GM12872 (cell line): ENCODE results near the gene ALK.

Source experiments
- CTCF ChIP-seq: IDR thresholded peaks from 3 replicates; pipeline ENCODE4 v1.5.1; 2011; ENCODE audit warnings: low read depth, mild to moderate bottlenecking, low read length, moderate library complexity; ENCODE audit not compliant: insufficient read depth

The ALK gene

GRCh38 chr2:29871541-29871940 lies 49.8 kb downstream of the ALK start:
- no peak for TF ChIP-seq CTCF

GRCh38 chr2:29865512-29865911 lies 55.9 kb downstream of the ALK start:
- no peak for TF ChIP-seq CTCF

- no peak for TF ChIP-seq CTCF
These were observed 56.4 kb downstream of the ALK start for GRCh38 chr2:29864988-29865387.

- TF ChIP-seq CTCF: no peak
These were observed 65.3 kb downstream of the ALK start for GRCh38 chr2:29855924-29856639.

GRCh38 chr2:29850794-29851193 lies 70.6 kb downstream of the ALK start:
- TF ChIP-seq CTCF: no peak

- no peak for TF ChIP-seq CTCF
These were observed 72.6 kb downstream of the ALK start for GRCh38 chr2:29848566-29849310.

GRCh38 chr2:29847886-29848285 lies 73.5 kb downstream of the ALK start:
- TF ChIP-seq CTCF: no peak
